ENCODE data around the gene DOCK6. TPM values are rescaled to one million over a fixed set of nuclear protein-coding genes. Genes with fewer than 3 reads are reported as not detected.

The DOCK6 gene
- total RNA-seq, 1 experiment from 2014 or later = 82.4 TPM

- Histone ChIP-seq H3K9me3 (ENCODE audit: control insufficient read depth in 1 of 2, insufficient read depth in 1 of 2, low read depth in 1 of 2, low read length in 2 of 2) (no peaks in the 10 kb centered on the region), H3K9me2 (ENCODE audit: insufficient read depth) (no peaks in the 10 kb centered on the region), H3K79me2 (ENCODE audit: insufficient read depth, low read length) (no peaks in the 10 kb centered on the region), H3K4me2 (ENCODE audit: low read length) (no peak overlapping the region), H3K36me3 (ENCODE audit: control insufficient read depth in 1 of 2, insufficient read depth in 2 of 2, low read length in 2 of 2) (no peaks in the 10 kb centered on the region), H4K20me1 (ENCODE audit: insufficient read depth) (no peaks in the 10 kb centered on the region), H3K4me1 (ENCODE audit: control insufficient read depth in 1 of 2, insufficient read depth in 2 of 2, low read length in 2 of 2) (no peaks in the 10 kb centered on the region), H3K4me3 (replicated peaks in 1 of 2; ENCODE audit: low read depth in 1 of 2, low read length in 2 of 2) (no peak overlapping the region), H2AFZ (ENCODE audit: low read depth, low read length, poor library complexity, severe bottlenecking) (no peak overlapping the region), H3K27me3 (ENCODE audit: insufficient read depth, low read length) (no peaks in the 10 kb centered on the region), H3K27ac (ENCODE audit: low read depth, low read length) (no peak overlapping the region), H3K9ac (ENCODE audit: low read length) (no peak overlapping the region)
- DNase-seq (ENCODE audit: low read depth, low spot score) (no peak), ATAC-seq (no peak)
- TF ChIP-seq EZH2phosphoT487 (IDR thresholded peaks at IDR 0.05; ENCODE audit: borderline replicate concordance) = no peak
- no peak for TF ChIP-seq CTCF (IDR thresholded peaks at IDR 0.05 in 2 of 3, conservative IDR thresholded peaks at IDR 0.05 in 1 of 3; ENCODE audit: borderline replicate concordance in 1 of 3, insufficient read depth in 1 of 3, low read depth in 2 of 3, low read length in 2 of 3)
- no peak for TF ChIP-seq ATF3 (IDR thresholded peaks at IDR 0.05)
- no peak for TF ChIP-seq REST (IDR thresholded peaks at IDR 0.05; ENCODE audit: low read depth)
- no peak for TF ChIP-seq RAD21 (IDR thresholded peaks at IDR 0.05; ENCODE audit: low read depth)
- TF ChIP-seq EGR1 (IDR thresholded peaks at IDR 0.05; ENCODE audit: low read depth) = no peak
- no peak for TF ChIP-seq EZH2 (IDR thresholded peaks at IDR 0.05)
- TF ChIP-seq JUND (IDR thresholded peaks at IDR 0.05) = no peak
- TF ChIP-seq TCF7L2 (IDR thresholded peaks at IDR 0.05; ENCODE audit: borderline replicate concordance, extremely low read depth, insufficient read depth, insufficient read length) = no peak
- no peak for TF ChIP-seq ZNF274 (IDR thresholded peaks at IDR 0.05; ENCODE audit: low read depth, low read length)
- no peak for TF ChIP-seq ZFX (IDR thresholded peaks at IDR 0.05)
- no peak for TF ChIP-seq POLR2A (IDR thresholded peaks at IDR 0.05; ENCODE audit: borderline replicate concordance, extremely low read depth, insufficient read depth, insufficient read length)
- intact Hi-C loops (cut with micrococcal nuclease) = no loop called here
- POLR2A ChIA-PET = no interaction called here
- no TSS peak for BruUV-seq (replicated peaks)
- CTCF ChIA-PET = interaction anchor here (0.8 kb wide), 1 partner anchor 10 kb away, joined by 3 read pairs; no protein-coding TSS in a partner anchor
- RAD21 ChIA-PET (ENCODE audit: low non-redundant PET in 1 of 2, low total read pairs in 2 of 2, uncharacterized antibody in 2 of 2, unreplicated experiment in 2 of 2) = no interaction called here
These were observed 22.2 kb upstream of the DOCK6 start for GRCh38 chr19:11284515-11284914.
